ENCODE data around the gene EFCAB13.

The EFCAB13 gene

GRCh38 chr17:47291242-47291873, 32.4 kb upstream of the EFCAB13 start:
- DNase-seq (ENCODE audit: low read depth in 2 of 2), result no peak

GRCh38 chr17:47292206-47292605, 31.5 kb upstream of the EFCAB13 start:
- no peak for DNase-seq (ENCODE audit: low read depth in 2 of 2)

DNA sequence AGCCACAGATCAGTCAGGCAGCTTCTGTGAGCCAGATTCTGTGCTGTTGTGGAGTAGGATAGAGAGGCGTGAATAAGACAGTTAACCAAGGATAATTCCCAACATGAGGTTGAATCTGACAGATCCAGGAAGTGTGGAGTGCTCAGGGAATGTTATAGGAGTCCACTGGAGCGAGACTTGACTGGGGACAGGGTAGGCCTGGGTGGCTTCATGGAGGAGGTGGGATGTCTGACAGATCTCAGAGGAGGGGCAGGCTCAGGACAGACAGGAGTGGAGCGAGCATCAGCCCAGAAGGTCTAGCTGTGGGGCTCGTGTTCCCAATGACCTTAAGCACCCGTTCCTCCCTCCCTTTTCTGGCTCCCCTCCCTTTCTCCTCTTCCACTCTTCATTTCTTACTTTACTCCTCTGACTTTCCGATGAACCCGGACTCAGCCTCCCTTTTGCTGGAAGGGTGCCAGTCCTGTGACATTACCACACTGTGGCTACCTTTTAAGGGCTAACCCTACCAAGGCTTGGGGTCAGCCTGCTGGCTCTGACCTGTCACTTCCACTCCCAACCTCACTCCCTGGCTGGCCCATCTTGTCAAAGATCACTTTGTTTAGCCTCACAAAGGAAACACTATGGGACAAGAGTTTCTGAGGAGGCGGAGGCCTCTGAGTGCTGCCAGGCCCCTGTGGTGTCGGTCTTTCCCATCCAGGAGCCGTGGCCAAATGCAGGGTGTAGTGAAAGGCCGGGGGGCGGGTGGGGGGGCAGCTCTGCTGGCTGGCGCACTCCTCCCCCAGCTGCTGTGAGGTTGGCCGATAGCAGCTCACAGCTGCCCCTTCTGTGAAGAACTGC, 28.5 kb upstream of the EFCAB13 start:
- no peak for DNase-seq (ENCODE audit: low read depth in 2 of 2)

- DNase-seq (ENCODE audit: low read depth in 2 of 2), result no peak
Observed at GRCh38 chr17:47295874-47296255, 27.9 kb upstream of the EFCAB13 start.

GRCh38 chr17:47297661-47298400, 25.9 kb upstream of the EFCAB13 start:
- DNase-seq (ENCODE audit: low read depth in 2 of 2), result no peak

- no peak for DNase-seq (ENCODE audit: low read depth in 2 of 2)
Observed at GRCh38 chr17:47298712-47299111, 25.0 kb upstream of the EFCAB13 start.

DNA sequence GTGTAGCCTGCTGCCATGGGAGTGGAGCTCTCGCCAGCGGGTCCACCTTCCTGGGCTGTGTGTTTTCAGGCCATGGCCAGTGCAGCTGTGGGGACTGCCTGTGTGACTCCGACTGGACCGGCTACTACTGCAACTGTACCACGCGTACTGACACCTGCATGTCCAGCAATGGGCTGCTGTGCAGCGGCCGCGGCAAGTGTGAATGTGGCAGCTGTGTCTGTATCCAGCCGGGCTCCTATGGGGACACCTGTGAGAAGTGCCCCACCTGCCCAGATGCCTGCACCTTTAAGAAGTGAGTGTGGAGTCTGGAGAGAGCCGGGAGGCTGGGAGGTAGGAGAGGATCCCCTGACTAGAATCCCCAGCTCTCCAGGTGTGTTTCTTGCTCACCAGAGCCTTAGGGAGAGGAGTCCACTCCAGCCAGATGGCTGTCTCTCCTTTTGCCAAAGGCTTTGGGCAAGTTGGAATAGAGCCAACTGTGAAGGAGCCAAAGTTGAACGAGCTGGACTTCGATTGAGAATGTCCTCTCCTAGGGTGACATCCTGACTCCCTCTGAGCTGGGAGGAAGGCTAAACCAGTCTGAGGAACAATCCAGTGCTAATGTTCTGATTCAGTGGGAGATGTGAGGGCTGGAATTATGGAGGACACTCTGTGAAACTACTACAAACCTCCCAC, 24.4 kb upstream of the EFCAB13 start:
- no peak for DNase-seq (ENCODE audit: low read depth in 2 of 2)

DNA sequence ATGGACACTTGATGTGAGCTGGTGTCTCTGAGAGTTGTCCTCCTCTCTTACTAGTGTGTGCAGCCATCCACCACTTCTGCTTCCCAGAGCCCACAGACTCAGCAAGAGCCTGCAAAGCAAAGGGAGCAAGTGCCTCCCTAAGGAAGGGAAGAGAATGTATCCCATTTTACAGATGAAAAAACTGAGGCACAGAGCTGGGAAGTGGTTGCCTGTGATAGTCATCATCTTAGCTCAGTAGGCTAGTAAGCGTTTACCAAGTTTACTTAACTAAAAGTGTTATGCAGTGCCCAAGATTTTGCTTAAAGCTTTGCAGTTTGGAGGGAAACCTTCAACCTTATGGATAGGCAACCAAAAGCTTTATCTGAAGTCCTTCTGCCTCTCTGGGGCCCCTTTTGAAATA, 23.0 kb upstream of the EFCAB13 start:
- DNase-seq (ENCODE audit: low read depth in 2 of 2), result no peak

- no peak for DNase-seq (ENCODE audit: low read depth in 2 of 2)
Observed at GRCh38 chr17:47301161-47301560, 22.6 kb upstream of the EFCAB13 start.

DNA sequence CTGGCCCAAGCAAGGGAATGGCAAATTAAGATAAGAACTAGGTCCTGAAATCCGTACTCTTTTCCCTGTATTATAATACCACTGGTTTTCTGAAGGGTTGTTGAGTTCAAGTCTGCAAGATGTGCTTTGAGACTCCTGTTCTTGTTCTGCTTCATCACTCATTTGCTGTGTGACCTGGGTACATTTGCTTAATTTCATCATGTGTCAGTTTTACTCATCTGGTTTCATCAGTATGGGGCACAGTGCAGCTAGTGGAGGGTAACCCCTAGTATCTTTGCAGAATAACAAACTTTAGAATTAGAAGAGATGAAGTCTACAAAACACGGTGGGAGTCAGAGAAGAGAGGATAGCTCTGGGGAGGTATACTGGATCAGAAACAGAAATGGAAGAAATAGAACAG, 21.9 kb upstream of the EFCAB13 start:
- no peak for DNase-seq (ENCODE audit: low read depth in 2 of 2)

GRCh38 chr17:47304186-47304585, 19.6 kb upstream of the EFCAB13 start:
- DNase-seq (ENCODE audit: low read depth in 2 of 2), result no peak

GRCh38 chr17:47305302-47305923, 18.3 kb upstream of the EFCAB13 start:
- no peak for DNase-seq (ENCODE audit: low read depth in 2 of 2)

DNA sequence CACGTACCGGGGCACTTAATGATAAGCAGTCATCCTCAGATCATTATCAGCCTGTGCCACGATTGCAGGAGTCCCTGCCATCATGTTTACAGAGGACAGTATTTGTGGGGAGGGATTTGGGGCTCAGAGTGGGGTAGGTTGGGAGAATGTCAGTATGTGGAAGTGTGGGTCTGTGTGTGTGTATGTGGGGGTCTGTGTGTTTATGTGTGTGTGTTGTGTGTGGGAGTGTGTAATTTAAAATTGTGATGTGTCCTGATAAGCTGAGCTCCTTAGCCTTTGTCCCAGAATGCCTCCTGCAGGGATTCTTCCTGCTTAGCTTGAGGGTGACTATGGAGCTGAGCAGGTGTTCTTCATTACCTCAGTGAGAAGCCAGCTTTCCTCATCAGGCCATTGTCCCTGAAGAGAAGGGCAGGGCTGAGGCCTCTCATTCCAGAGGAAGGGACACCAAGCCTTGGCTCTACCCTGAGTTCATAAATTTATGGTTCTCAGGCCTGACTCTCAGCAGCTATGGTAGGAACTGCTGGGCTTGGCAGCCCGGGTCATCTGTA, 13.5 kb upstream of the EFCAB13 start:
- no peak for DNase-seq (ENCODE audit: low read depth in 2 of 2)

- DNase-seq (ENCODE audit: low read depth in 2 of 2), result no peak
Observed at GRCh38 chr17:47311420-47311819, 12.3 kb upstream of the EFCAB13 start.

- DNase-seq (ENCODE audit: low read depth in 2 of 2), result no peak
Observed at GRCh38 chr17:47315451-47316266, 8.1 kb upstream of the EFCAB13 start.

DNA sequence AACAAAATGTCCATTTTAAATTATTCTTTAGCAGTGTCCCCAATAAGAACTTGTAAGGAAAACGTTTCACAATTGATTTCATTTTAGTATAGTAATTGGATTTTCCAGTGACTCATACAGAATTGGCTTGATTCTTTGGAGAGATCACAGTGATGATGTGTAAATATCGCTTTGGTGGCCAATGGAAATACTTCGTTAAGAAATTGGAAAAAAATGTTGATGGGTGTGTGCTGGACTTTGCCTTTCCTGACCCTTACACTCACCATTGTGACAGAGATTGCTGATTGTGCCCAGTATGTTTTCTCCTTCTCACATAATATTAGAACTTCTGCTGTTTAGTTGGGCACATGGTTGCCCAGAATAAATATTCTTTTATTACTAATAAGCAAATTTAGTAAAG, 7.4 kb upstream of the EFCAB13 start:
- no peak for DNase-seq (ENCODE audit: low read depth in 2 of 2)

- DNase-seq (ENCODE audit: low read depth in 2 of 2), result no peak
Observed at GRCh38 chr17:47317119-47317518, 6.6 kb upstream of the EFCAB13 start.

DNA sequence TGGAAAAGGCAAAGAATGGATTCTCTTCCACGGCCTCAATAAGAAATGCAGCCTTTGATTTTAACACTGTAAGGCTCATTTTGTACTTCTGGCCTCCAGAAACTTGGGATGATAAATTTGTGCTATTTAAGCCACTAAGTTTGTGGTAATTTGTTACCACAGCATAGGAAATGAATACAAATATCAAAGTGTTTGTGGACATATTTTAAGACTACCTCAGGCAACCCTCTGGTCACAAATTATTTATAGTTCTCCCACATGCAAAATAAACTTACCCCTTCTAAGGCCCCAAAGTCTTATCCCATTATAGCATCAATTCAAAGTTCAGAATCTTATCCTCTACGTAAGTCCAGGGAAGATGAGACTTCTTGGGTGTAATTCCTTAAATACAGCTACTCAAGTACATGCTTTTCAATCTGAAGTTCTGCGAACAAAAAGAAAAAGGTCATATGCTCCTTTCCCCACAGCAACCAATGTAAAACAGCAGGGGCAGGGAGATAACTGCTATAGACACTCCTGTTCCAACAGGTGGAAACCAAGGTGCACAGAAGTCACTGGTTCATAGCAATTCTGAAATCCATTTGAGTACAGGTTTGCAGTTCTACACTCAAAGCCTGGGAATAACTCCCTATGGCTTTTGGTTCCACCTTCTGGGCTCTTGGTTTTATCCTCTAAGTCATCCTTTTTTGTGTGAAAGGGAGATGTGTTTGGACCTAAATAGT, 5.4 kb upstream of the EFCAB13 start:
- DNase-seq (ENCODE audit: low read depth in 2 of 2), result no peak

- DNase-seq (ENCODE audit: low read depth in 2 of 2), result no peak
Observed at GRCh38 chr17:47320879-47321502, 2.8 kb upstream of the EFCAB13 start.
